ENCODE results near the gene PTTG1IP.

Gene PTTG1IP

DNA sequence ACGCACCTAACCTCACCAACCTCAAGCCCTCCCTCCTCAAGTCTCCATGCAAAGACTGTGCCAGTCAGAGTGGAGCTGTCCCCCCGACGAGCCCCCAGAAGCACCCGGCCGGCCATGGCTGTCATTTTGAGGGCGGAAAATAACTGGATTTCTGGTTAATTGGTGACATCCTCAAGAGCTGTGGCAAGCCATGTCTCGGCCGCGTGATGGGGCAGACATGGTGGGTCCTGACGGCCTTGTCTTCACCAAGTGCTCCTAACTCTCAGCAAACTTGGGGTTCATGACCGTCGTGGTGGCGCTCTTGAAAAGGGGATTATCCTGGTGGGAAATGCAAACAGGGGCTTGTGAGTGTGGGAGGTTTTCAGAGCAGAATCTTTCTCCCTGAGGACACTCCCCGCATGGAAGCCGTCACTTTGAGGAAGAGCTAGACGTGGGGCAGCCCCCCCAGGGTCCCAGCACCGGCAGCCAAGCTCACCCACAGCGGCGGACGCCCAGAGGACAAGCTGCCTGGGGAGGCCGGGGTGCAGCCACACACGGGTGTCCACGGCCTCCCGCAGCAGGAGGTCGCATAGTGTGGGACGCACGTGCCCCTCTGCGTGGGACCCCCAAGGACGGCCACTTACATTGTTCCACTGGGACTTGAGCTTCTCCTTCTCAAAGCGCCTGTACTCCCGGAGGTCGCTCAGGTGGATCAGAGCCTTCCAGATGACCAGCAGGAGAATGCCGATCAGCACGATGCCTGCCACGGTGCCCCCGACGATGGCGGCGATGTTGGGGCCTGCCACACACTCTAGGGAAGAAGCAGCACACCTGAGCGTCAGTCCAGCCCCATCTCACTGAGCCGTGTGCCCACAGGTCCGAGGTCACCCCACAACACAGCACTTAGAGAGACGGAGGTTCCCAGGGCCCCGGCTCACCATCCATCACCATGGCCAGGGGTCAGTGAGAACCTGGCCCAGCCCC lies 12.9 kb upstream of the PTTG1IP start:
- TF ChIP-seq CTCF (conservative IDR thresholded peaks at IDR 0.05; ENCODE audit: control insufficient read depth, insufficient read depth, low read depth, low read length): no peak
- DNase-seq (ENCODE audit: low read depth): no peak
- H3K4me3 ChIP-seq (ENCODE audit: control insufficient read depth, low read depth, low read length): no peak overlapping the region

GRCh38 chr21:44885615-44886014 lies 12.1 kb upstream of the PTTG1IP start:
- TF ChIP-seq CTCF (conservative IDR thresholded peaks at IDR 0.05; ENCODE audit: control insufficient read depth, insufficient read depth, low read depth, low read length): no peak
- no peak for DNase-seq (ENCODE audit: low read depth)

GRCh38 chr21:44884097-44884496 lies 10.6 kb upstream of the PTTG1IP start:
- no peak for DNase-seq (ENCODE audit: low read depth)
- no peak for TF ChIP-seq CTCF (conservative IDR thresholded peaks at IDR 0.05; ENCODE audit: control insufficient read depth, insufficient read depth, low read depth, low read length)
- H3K4me3 ChIP-seq (ENCODE audit: control insufficient read depth, low read depth, low read length): no peak overlapping the region

More at GRCh38 chr21:44885615-44886014, 12.1 kb upstream of the PTTG1IP start:
- H3K4me3 ChIP-seq (ENCODE audit: control insufficient read depth, low read depth, low read length): no peak overlapping the region

- no peak overlapping the region for H3K4me3 ChIP-seq (ENCODE audit: control insufficient read depth, low read depth, low read length)
- no peak for DNase-seq (ENCODE audit: low read depth)
- no peak for TF ChIP-seq CTCF (conservative IDR thresholded peaks at IDR 0.05; ENCODE audit: control insufficient read depth, insufficient read depth, low read depth, low read length)
These were observed 9.8 kb upstream of the PTTG1IP start for GRCh38 chr21:44883250-44883649.

GRCh38 chr21:44881198-44881872 lies 7.8 kb upstream of the PTTG1IP start:
- DNase-seq (ENCODE audit: low read depth): no peak
- no peak overlapping the region for H3K4me3 ChIP-seq (ENCODE audit: control insufficient read depth, low read depth, low read length)

More at GRCh38 chr21:44881198-44881872, 7.8 kb upstream of the PTTG1IP start:
- no peak for TF ChIP-seq CTCF (conservative IDR thresholded peaks at IDR 0.05; ENCODE audit: control insufficient read depth, insufficient read depth, low read depth, low read length)

All from fibroblast of mammary gland (primary cell).